Activated CD4-positive, alpha-beta T cell treated with anti-CD3 and anti-CD28 coated beads, Interleukin-2, Interleukin-4, amounts not matched to agents 100 ng/mL and 50 ng/mL, durations not matched to agents 16 hours and 8 hours (primary cell): ENCODE data around the gene PLCD3.

Source experiments
- DNase-seq: peaks from one replicate; pipeline ENCODE4 v3.0.0-alpha.2; 2020; ENCODE audit warnings: low spot score

Gene PLCD3

DNA sequence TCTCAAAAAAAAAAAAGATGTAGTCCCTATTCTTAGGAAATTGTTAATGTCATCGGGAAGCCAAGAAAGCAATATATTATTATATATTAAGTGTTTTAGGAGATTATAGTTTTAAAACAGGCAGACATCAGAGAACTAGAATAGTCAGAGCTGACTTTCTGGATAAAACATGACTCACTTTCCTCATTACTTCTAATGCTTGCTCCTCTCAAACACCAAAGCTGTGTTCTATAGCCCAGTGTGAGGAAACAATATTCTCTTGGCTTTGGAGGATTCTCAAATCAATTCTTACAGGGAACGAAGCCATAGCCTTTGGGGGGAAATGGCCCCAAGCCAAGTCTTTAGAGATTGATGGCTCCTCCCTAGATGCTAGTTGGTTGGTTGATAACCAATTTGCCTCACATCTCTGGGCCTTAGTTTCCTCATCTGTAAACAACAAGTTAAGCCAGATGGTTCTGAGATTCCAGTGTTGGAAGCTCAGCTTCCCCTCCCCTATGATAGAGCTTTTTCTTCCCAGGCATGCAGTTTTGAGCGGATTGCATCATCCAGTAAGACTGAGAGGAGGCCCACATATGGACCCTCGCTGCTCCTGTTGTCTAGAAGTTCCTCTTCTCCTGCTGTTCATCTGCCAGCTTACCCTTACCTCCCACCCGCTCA, 58.8 kb downstream of the PLCD3 start:
- no peak for DNase-seq

DNA sequence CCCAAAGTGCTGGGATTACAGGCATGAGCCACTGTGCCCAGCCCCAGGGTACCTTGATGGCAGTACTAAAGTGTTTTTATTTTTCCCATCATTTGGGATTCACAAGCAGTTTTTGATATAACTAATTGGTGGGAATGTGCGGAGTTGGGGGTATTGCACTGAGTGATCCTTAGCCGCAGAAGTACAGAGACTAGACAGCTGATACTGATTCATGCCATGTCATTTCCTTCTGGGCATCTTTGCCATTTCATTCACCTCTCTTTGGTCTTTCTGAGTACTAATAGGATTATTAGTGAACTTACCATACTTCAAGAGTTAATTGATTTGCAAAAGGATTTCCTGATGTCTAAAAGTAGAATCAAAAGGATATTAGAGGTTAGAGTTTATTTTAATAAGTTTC, 61.5 kb downstream of the PLCD3 start:
- DNase-seq: no peak

GRCh38 chr17:45070001-45070400, 62.3 kb downstream of the PLCD3 start:
- no peak for DNase-seq

DNA sequence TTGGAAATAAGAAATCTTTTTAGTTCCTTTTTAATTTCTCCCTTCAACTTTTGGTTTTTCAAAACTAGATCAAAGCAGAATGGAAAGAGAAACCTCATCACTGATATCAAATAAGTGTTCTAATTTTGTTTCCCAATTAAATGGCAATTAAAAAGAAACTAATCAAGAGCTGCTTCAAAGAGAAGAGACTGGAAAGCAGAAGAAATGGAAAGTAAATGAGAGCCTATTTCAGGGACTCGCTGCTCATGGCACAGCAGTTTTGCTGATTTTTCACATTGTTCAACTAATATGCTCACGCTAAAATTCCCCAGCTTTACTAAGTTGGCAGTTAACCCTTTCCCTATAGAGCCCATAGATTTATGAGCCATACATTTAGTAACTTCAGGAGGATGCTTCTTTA, 64.7 kb downstream of the PLCD3 start:
- no peak for DNase-seq

GRCh38 chr17:45063198-45063597, 69.1 kb downstream of the PLCD3 start:
- DNase-seq: peak; percentile 54

- no peak for DNase-seq
Observed at GRCh38 chr17:45061606-45062205, 70.6 kb downstream of the PLCD3 start.

DNA sequence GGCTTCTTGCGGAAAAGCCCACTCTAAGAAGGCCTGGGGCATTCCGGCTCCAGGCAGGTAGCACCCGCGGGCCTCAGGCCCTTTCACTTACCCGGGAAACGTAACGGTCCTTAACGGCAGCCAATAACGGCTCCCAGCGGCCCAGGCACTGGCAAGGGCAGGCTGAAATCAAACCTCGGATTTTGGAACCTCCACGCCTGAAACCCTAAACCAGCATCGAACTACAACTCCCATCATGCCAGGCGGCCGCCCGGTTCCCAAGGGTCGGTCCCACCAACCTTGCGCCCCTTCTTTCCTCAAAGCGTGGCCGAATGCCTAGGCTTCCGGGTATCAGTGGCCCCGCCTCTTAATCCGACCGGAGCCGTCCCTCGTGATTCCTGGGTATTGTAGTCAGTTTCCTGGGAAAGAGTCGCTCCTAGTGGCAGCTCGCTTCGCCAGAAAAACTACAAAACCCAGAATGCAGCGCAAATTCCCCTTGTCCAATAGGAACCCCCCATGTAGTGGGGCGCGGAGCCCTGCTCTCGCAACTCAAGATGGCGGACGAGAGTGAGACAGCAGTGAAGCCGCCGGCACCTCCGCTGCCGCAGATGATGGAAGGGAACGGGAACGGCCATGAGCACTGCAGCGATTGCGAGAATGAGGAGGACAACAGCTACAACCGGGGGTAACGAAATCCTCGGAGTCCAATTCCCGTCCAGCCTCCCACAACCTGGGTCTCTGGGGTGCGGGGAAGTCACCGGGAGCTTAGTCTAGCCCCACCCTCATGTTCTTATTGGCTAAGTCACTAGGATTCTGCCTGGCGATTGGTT, 71.3 kb downstream of the PLCD3 start, which contains the start of gene NMT1:
TSS of gene NMT1 (plus strand) at position 521 of the 809 bp plus-strand sequence. CDS start at position 534, 13 bp downstream.
- DNase-seq: peak; percentile 100

GRCh38 chr17:45060382-45060796, 71.9 kb downstream of the PLCD3 start:
- no peak for DNase-seq
